PC-9 (cell line): ENCODE measurements around the gene TAPBP. TPM values are rescaled to one million over a fixed set of nuclear protein-coding genes. Genes with fewer than 3 reads are reported as not detected.
"Not testable (repeated sequence)": the region's sequence is repeated elsewhere in the genome, so short reads cannot be mapped to it uniquely, and the experiment has no call there.

Experiments
- BruUV-seq: library from RNA; stranded (reverse); fragments of 400-500 nt; replicated peaks from 2 replicates; lab custom pipeline; 2021; lab: Mats Ljungman, UMichigan
- CTCF ChIA-PET: fragments of 300-600 bp; sonication (Branson Sonifier 250); formaldehyde crosslinking; loops from one replicate; lab custom pipeline; 2022; ENCODE audit warnings: antibody characterized with exemption; lab: Charles Lee
- POLR2A ChIA-PET: fragments of 300-600 bp; sonication (Branson Sonifier 250); formaldehyde crosslinking; loops from one replicate; lab custom pipeline; 2022; ENCODE audit warnings: antibody characterized with exemption; ENCODE audit not compliant: unreplicated experiment; lab: Charles Lee
- DNase-seq, 2 experiments: peaks; one replicate each; pipeline versions ENCODE4 v3.0.0 to v3.0.0-alpha.2; 2015 to 2022; ENCODE audit warnings: mixed read lengths in 1 of 2
- H2AFZ ChIP-seq: fragments of 200-600 bp; sonication (generic); 2 replicates; pipeline ENCODE4 v1.8.1; 2017; ENCODE audit warnings: antibody characterized with exemption
- H3F3A ChIP-seq: fragments of 200-600 bp; sonication (generic); 2 replicates; pipeline ENCODE4 v1.8.1; 2017; ENCODE audit warnings: antibody characterized with exemption, mild to moderate bottlenecking, low read depth; ENCODE audit not compliant: insufficient read depth
- H3K27ac ChIP-seq: fragments of 200-600 bp; sonication (generic); 2 replicates; pipeline ENCODE4 v1.6.1; 2016; ENCODE audit warnings: mixed run types
- H3K27me3 ChIP-seq: fragments of 200-600 bp; sonication (generic); 2 replicates; pipeline ENCODE4 v1.6.1; 2016; ENCODE audit warnings: low read depth, mixed run types; ENCODE audit not compliant: insufficient read depth
- H3K36me3 ChIP-seq: fragments of 200-600 bp; sonication (generic); 2 replicates; pipeline ENCODE4 v1.6.1; 2016; ENCODE audit warnings: low read depth, mixed run types
- H3K4me1 ChIP-seq: fragments of 200-600 bp; sonication (generic); replicated peaks from 2 replicates; pipeline ENCODE4 v1.6.1; 2016; ENCODE audit warnings: mixed run types; ENCODE audit not compliant: insufficient read depth
- H3K4me2 ChIP-seq: fragments of 200-600 bp; sonication (generic); 2 replicates; pipeline ENCODE4 v1.6.1; 2017; ENCODE audit warnings: mixed run types
- H3K4me3 ChIP-seq: fragments of 200-600 bp; sonication (generic); 2 replicates; pipeline ENCODE4 v1.6.1; 2016; ENCODE audit warnings: mixed run types
- H3K79me2 ChIP-seq: fragments of 200-600 bp; sonication (generic); 2 replicates; pipeline ENCODE4 v1.6.1; 2017; ENCODE audit warnings: low read depth, mixed run types
- H3K9me2 ChIP-seq: fragments of 200-600 bp; sonication (generic); 2 replicates; pipeline ENCODE4 v1.8.1; 2017; ENCODE audit warnings: mild to moderate bottlenecking; ENCODE audit not compliant: insufficient read depth
- H3K9me3 ChIP-seq: fragments of 200-600 bp; sonication (generic); 2 replicates; pipeline ENCODE4 v1.8.1; 2016; ENCODE audit warnings: low read depth; ENCODE audit not compliant: insufficient read depth
- H4K20me1 ChIP-seq: fragments of 200-600 bp; sonication (generic); 2 replicates; pipeline ENCODE4 v1.8.1; 2017; ENCODE audit not compliant: insufficient read depth
- CTCF ChIP-seq: fragments of 200-600 bp; sonication (generic); conservative IDR thresholded peaks from 2 replicates; pipeline ENCODE4 v1.6.1; 2017; ENCODE audit warnings: mixed run types, antibody characterized with exemption, mild to moderate bottlenecking, moderate library complexity
- EZH2 ChIP-seq: fragments of 200-600 bp; sonication (generic); IDR thresholded peaks from 2 replicates; pipeline ENCODE4 v1.8.0; 2017; ENCODE audit warnings: antibody characterized with exemption, low read depth
- intact Hi-C: fragments of 100-400 bp; cut with micrococcal nuclease; formaldehyde crosslinking; loops from one replicate; pipeline ENCODE4 v1.10.0; 2022; ENCODE audit not compliant: unreplicated experiment
- total RNA-seq: library from RNA; stranded (reverse); gene quantifications from 2 replicates; pipeline ENCODE4 v1.2.3, GENCODE V29; 2021

Gene TAPBP
- total RNA-seq, 1 experiment from 2014 or later: 156 TPM

- ChIA-PET POLR2A (interaction anchor here (0.6 to 1.0 kb wide), 7 partner anchors 17 to 300 kb away, joined by 3 to 13 read pairs (median 5); partner anchors contain the start of genes PFDN6, WDR46 and ZBTB22), CTCF (interaction anchor here (0.6 kb wide), 1 partner anchor 989 kb away, joined by 3 read pairs; no protein-coding TSS in a partner anchor)
- H3K9me2 ChIP-seq: no peaks in the 10 kb centered on the region
- H3K4me3 ChIP-seq: peak within 1 kb of the TSS; percentile 70
- H3K4me2 ChIP-seq: peak within 1 kb of the TSS; percentile 96
- H3K36me3 ChIP-seq: peaks cover 44% of the 10 kb centered on the region
- peaks cover 39% of the 10 kb centered on the region for H3K4me1 ChIP-seq
- intact Hi-C loops: loop anchor here (10.0 kb wide), 1 partner anchor 67 kb away; the partner anchor contains the start of genes HSD17B8, RING1, RXRB and SLC39A7
- peak within 1 kb of the TSS; percentile 79 for H3K27ac ChIP-seq
- peak; percentile 88 to 94 for DNase-seq
- H4K20me1 ChIP-seq: peaks cover 36% of the 10 kb centered on the region
- no peaks in the 10 kb centered on the region for H3K27me3 ChIP-seq
- peaks cover 56% of the 10 kb centered on the region for H3K79me2 ChIP-seq
- no TSS peak for BruUV-seq
- TF ChIP-seq CTCF (no peak), EZH2 (no peak)
- peaks cover 47% of the 10 kb centered on the region for H3F3A ChIP-seq
- H2AFZ ChIP-seq: peak within 1 kb of the TSS; percentile 94
- H3K9me3 ChIP-seq: no peaks in the 10 kb centered on the region
These were observed 42.2 kb downstream of the TAPBP start, which contains the start of the genes RPS18 and VPS52 for GRCh38 chr6:33271468-33272274. Gene RPS18, plus strand, starts transcription at chr6:33272075. Its CDS starts 45 bp downstream, at chr6:33272120. Gene VPS52, minus strand, starts transcription at chr6:33271876. Its CDS starts 201 bp downstream, at chr6:33271675.

DNA sequence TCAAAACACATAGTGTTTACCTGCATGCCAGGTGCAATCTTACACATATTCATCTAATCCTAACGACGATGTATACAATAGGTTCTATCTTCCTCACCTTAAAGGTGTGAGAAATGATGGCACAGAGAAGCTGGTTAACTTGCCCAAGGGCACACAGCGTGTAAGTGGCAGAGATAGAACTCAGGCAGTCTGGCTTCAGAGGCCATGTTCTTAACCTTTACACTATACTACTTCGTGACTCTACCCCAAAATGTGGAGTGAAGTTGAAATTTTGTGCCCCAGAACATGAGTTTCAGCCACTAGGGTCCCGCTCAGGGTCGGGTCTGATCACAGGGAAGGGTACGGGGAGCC lies 42.8 kb downstream of the TAPBP start:
- H3K9me2 ChIP-seq: no peaks in the 10 kb centered on the region
- BruUV-seq: TSS peak; percentile 60
- peaks cover 56% of the 10 kb centered on the region for H3K79me2 ChIP-seq
- H3K4me1 ChIP-seq: peaks cover 34% of the 10 kb centered on the region
- H3K9me3 ChIP-seq: no peaks in the 10 kb centered on the region
- ChIA-PET POLR2A (interaction anchor here (0.7 to 0.9 kb wide), 2 partner anchors 11 to 46 kb away, joined by 3 to 7 read pairs; partner anchors contain the start of gene ZBTB22), CTCF (interaction anchor here (0.6 kb wide), 1 partner anchor 989 kb away, joined by 3 read pairs; no protein-coding TSS in a partner anchor)
- intact Hi-C loops: loop anchor here (10.0 kb wide), 1 partner anchor 66 kb away; the partner anchor contains the start of genes HSD17B8, RING1, RXRB and SLC39A7
- H3K4me3 ChIP-seq: peak overlapping the region; percentile 70
- no peak for DNase-seq
- H3K36me3 ChIP-seq: peaks cover 38% of the 10 kb centered on the region
- H3F3A ChIP-seq: peaks cover 41% of the 10 kb centered on the region
- no peaks in the 10 kb centered on the region for H3K27me3 ChIP-seq
- peak overlapping the region; percentile 79 for H3K27ac ChIP-seq
- TF ChIP-seq EZH2 (no peak), CTCF (no peak)
- peak overlapping the region; percentile 94 for H2AFZ ChIP-seq
- peaks cover 32% of the 10 kb centered on the region for H4K20me1 ChIP-seq
- H3K4me2 ChIP-seq: peak overlapping the region; percentile 83

DNA sequence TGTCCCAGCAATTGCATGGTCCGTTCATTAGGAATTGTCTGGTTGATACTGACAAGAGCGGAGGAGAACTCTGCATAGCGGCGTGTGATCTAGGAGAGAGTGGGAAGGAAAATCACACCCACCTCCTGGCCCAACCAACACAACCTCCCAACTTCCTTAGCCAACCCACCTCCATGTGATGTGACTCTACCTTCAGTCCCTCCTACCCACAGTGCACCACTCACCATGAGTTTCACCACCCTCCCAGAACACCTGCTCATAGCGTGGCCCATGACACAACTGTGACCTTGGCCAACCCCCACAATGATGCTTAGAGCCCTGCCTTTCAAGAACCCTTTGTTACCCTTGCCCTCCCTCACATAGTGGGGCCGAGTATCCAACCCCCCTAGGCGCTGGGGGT lies 49.9 kb downstream of the TAPBP start:
- no peak overlapping the region for H3K4me2 ChIP-seq
- no TSS peak for BruUV-seq
- POLR2A ChIA-PET: no interaction called here
- H3F3A ChIP-seq: peaks cover 29% of the 10 kb centered on the region
- no peaks in the 10 kb centered on the region for H3K27me3 ChIP-seq
- H3K36me3 ChIP-seq: no peaks in the 10 kb centered on the region; the same call in 1 of the 2 replicates
- H3K79me2 ChIP-seq: no peaks in the 10 kb centered on the region; the same call in 1 of the 2 replicates
- H3K4me1 ChIP-seq: peaks cover 27% of the 10 kb centered on the region
- H3K9me2 ChIP-seq: no peaks in the 10 kb centered on the region
- no peak overlapping the region for H3K4me3 ChIP-seq
- intact Hi-C loops: no loop called here
- CTCF ChIA-PET: no interaction called here
- no peak overlapping the region for H2AFZ ChIP-seq
- DNase-seq: no peak
- no peaks in the 10 kb centered on the region for H3K9me3 ChIP-seq
- TF ChIP-seq EZH2 (no peak), CTCF (no peak)
- no peaks in the 10 kb centered on the region for H4K20me1 ChIP-seq
- H3K27ac ChIP-seq: no peak overlapping the region

DNA sequence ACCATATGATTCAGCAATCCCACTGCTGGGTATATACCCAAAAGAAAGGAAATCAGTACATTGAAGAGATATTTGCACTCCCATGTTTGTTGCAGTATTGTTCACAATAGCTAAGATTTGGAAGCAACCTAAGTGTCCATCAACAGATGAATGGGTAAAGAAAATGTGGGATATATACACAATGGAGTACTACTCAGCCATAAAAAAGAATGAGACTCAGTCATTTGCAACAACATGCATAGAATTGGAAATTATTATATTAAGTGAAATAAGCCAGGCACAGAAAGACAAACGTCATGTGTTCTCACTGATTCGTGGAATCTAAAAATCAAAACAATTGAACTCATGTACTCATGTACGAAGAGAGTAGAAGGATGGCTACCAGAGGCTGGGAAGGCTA lies 51.4 kb downstream of the TAPBP start:
- DNase-seq, H3K79me2 ChIP-seq, H3K9me3 ChIP-seq, intact Hi-C loops, H3K27ac ChIP-seq, H4K20me1 ChIP-seq, H3K36me3 ChIP-seq, H2AFZ ChIP-seq, BruUV-seq, H3K9me2 ChIP-seq, H3K4me2 ChIP-seq, H3K27me3 ChIP-seq, H3K4me3 ChIP-seq: not testable (repeated sequence)
- Histone ChIP-seq H3K4me1 (peaks cover 32% of the 10 kb centered on the region), H3F3A (peaks cover 37% of the 10 kb centered on the region)
- ChIA-PET CTCF (interaction anchor here (0.6 kb wide), 1 partner anchor 39 kb away, joined by 5 read pairs; no protein-coding TSS in a partner anchor), POLR2A (interaction anchor here (0.6 kb wide), 1 partner anchor 102 kb away, joined by 4 read pairs; no protein-coding TSS in a partner anchor)
